Fibroblast of lung (primary cell): ENCODE data around the gene NUDT4. TPM values are rescaled to one million over a fixed set of nuclear protein-coding genes. Genes with fewer than 3 reads are reported as not detected.

Experiments
- DNase-seq, 2 donors: peaks; one replicate each; pipeline versions ENCODE4 v3.0.0 to v3.0.0-alpha.2; 2010; ENCODE audit warnings: low read depth in 2 of 2
- H2AFZ ChIP-seq: 2 replicates; pipeline ENCODE4 v1.5.1; 2012; ENCODE audit warnings: low read length, control low read depth, inconsistent platforms
- H3K27ac ChIP-seq: 2 replicates; pipeline ENCODE4 v1.5.1; 2011; ENCODE audit warnings: low read length, control low read depth; ENCODE audit not compliant: insufficient read depth
- H3K27me3 ChIP-seq: 2 replicates; pipeline ENCODE4 v1.5.1; 2011; ENCODE audit warnings: mild to moderate bottlenecking, low read length; ENCODE audit not compliant: control insufficient read depth, insufficient read depth
- H3K36me3 ChIP-seq: 2 replicates; pipeline ENCODE4 v1.5.1; 2011; ENCODE audit warnings: low read length; ENCODE audit not compliant: control insufficient read depth, insufficient read depth
- H3K4me1 ChIP-seq: 2 replicates; pipeline ENCODE4 v1.5.1; 2011; ENCODE audit warnings: low read length; ENCODE audit not compliant: control insufficient read depth, insufficient read depth; ENCODE audit errors: extremely low read depth
- H3K4me2 ChIP-seq: 2 replicates; pipeline ENCODE4 v1.5.1; 2011; ENCODE audit warnings: low read length, control low read depth; ENCODE audit not compliant: insufficient read depth; ENCODE audit errors: extremely low read depth
- H3K4me3 ChIP-seq, 4 experiments: fragments of 200-600 bp in 1 of 4; sonication (generic) in 1 of 4; replicated peaks in 1 of 4; 2 replicates each; pipeline ENCODE4 v1.5.1; 2011 to 2016; ENCODE audit warnings: low read length in 4 of 4, low read depth in 3 of 4, mild to moderate bottlenecking in 3 of 4, control low read depth in 2 of 4, inconsistent platforms in 1 of 4, mixed read lengths in 1 of 4; ENCODE audit not compliant: insufficient read depth in 1 of 4; ENCODE audit errors: control extremely low read depth in 1 of 4
- H3K79me2 ChIP-seq: 2 replicates; pipeline ENCODE4 v1.5.1; 2012; ENCODE audit warnings: mild to moderate bottlenecking, low read length, inconsistent platforms; ENCODE audit not compliant: control insufficient read depth, insufficient read depth
- H3K9ac ChIP-seq: 2 replicates; pipeline ENCODE4 v1.5.1; 2011; ENCODE audit warnings: mild to moderate bottlenecking, low read length, control low read depth; ENCODE audit not compliant: insufficient read depth
- H3K9me3 ChIP-seq: 2 replicates; pipeline ENCODE4 v1.5.1; 2012; ENCODE audit warnings: low read depth, low read length; ENCODE audit not compliant: control insufficient read depth, insufficient read depth
- H4K20me1 ChIP-seq: 2 replicates; pipeline ENCODE4 v1.5.1; 2011; ENCODE audit warnings: low read length; ENCODE audit not compliant: control insufficient read depth, insufficient read depth; ENCODE audit errors: extremely low read depth
- EZH2 ChIP-seq: IDR thresholded peaks from 2 replicates; pipeline ENCODE4 v1.5.1; 2012; ENCODE audit warnings: low read length, control low read depth, mild to moderate bottlenecking; ENCODE audit errors: missing control alignments
- polyA plus RNA-seq, 2 donors: library from polyadenylated mRNA; depleted of rRNA in 1 of 2; stranded (reverse) in 1 of 2; unstranded in 1 of 2; fragments of >200 nt; gene quantifications; 2 replicates each; pipeline ENCODE4 v1.2.1, GENCODE V29; 2011 to 2012; ENCODE audit warnings: missing spikeins in 1 of 2
- total RNA-seq: library from RNA; depleted of rRNA; stranded (reverse); fragments of >200 nt; gene quantifications from 2 replicates; pipeline ENCODE4 v1.2.1, GENCODE V29; 2014
- TF ChIP-seq, protein P1 (sequence below), 2 donors: IDR thresholded peaks in 1 of 2; conservative IDR thresholded peaks in 1 of 2; 1 replicate in 1 of 2; 2 replicates in 1 of 2; pipeline ENCODE4 v1.5.1; 2011 to 2012; ENCODE audit warnings: low read length in 2 of 2, control low read depth in 1 of 2, inconsistent platforms in 1 of 2, low read depth in 1 of 2, mild to moderate bottlenecking in 1 of 2

The NUDT4 gene
- total and polyA plus RNA-seq, 2 donors (not counting 1 experiment from before 2014, with no cell fraction given): 56.6 to 73.5 TPM

DNA sequence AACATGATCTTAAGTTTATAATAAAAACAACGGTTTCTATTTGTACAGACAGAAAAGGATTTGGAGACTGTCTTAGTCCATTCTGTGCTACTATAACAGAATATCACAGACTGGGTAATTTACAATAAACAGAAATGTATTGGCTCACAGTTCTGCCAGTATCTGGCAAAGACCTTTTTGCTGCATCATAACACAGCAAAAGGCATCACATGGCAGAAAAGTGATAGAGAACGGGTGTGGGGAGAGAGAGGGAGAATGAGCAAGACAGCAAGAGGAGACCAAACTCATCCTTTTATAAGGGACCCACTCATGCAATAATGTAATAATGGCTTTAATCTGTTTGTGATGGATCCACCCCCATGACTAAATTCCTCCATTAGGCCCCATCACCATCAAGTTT, 17.0 kb upstream of the NUDT4 start:
- DNase-seq: no peak

DNA sequence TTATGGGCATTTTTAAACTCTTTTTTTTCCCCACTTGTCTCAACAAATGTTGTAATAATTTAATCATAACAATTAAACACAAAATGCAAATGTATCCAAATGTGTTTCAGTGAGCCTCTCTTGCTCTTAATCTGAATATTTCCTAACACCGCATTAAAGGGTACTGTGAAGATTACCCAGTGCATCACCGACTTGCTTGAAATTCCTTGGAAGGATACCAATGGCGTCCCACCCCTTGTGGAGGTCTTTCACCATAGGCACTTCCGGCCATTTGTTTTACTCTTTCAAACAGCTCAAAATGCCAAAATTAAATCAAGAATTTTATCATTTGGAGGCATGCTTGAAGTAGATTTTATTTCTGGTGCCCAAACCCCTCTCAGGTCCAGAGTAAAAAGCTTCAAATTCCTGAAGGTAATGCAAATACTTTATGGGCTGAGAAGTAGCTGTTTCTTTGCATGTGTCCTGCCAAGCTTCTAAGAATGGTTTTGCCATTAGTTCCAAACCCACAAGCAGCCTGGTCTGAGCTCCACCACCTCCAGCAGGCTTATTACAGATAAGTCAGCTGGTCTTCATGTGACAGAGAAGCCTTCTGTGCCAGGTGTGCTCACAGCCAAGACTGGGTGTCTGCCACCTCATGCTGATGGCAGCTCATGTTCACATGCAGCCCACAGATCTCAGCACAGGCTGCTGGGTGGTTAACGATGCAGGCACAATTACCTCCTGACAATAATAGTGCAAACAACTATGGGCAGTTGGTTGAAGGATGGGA, 16.4 kb upstream of the NUDT4 start:
- H3K4me3 ChIP-seq: no peak overlapping the region
- no peaks in the 10 kb centered on the region for H3K79me2 ChIP-seq
- no peak overlapping the region for H3K4me2 ChIP-seq
- H3K27me3 ChIP-seq: no peaks in the 10 kb centered on the region
- H3K9ac ChIP-seq: no peak overlapping the region
- no peaks in the 10 kb centered on the region for H4K20me1 ChIP-seq
- H3K9me3 ChIP-seq: no peaks in the 10 kb centered on the region
- no peak for TF ChIP-seq EZH2
- TF ChIP-seq, protein P1, sequence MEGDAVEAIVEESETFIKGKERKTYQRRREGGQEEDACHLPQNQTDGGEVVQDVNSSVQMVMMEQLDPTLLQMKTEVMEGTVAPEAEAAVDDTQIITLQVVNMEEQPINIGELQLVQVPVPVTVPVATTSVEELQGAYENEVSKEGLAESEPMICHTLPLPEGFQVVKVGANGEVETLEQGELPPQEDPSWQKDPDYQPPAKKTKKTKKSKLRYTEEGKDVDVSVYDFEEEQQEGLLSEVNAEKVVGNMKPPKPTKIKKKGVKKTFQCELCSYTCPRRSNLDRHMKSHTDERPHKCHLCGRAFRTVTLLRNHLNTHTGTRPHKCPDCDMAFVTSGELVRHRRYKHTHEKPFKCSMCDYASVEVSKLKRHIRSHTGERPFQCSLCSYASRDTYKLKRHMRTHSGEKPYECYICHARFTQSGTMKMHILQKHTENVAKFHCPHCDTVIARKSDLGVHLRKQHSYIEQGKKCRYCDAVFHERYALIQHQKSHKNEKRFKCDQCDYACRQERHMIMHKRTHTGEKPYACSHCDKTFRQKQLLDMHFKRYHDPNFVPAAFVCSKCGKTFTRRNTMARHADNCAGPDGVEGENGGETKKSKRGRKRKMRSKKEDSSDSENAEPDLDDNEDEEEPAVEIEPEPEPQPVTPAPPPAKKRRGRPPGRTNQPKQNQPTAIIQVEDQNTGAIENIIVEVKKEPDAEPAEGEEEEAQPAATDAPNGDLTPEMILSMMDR (conservative IDR thresholded peaks at IDR 0.05 in 1 of 2, IDR thresholded peaks at IDR 0.05 in 1 of 2; ENCODE audit: low read depth in 1 of 2, low read length in 2 of 2): no peak
- no peak overlapping the region for H3K27ac ChIP-seq
- DNase-seq: peak in 1 of 2 donors; percentile 92
- no peak overlapping the region for H2AFZ ChIP-seq
- H3K36me3 ChIP-seq: no peaks in the 10 kb centered on the region
- no peaks in the 10 kb centered on the region for H3K4me1 ChIP-seq

More for the DNA sequence above, 17.0 kb upstream of the NUDT4 start:
- Histone ChIP-seq H3K27me3 (no peaks in the 10 kb centered on the region), H2AFZ (no peak overlapping the region), H3K4me2 (no peak overlapping the region), H3K9ac (no peak overlapping the region), H3K4me1 (no peaks in the 10 kb centered on the region), H3K36me3 (no peaks in the 10 kb centered on the region), H3K9me3 (no peaks in the 10 kb centered on the region), H3K4me3 (no peak overlapping the region), H3K27ac (no peak overlapping the region), H4K20me1 (no peaks in the 10 kb centered on the region), H3K79me2 (no peaks in the 10 kb centered on the region)
- TF ChIP-seq, protein P1 (conservative IDR thresholded peaks at IDR 0.05 in 1 of 2, IDR thresholded peaks at IDR 0.05 in 1 of 2; ENCODE audit: low read depth in 1 of 2, low read length in 2 of 2): no peak
- TF ChIP-seq EZH2: no peak

DNA sequence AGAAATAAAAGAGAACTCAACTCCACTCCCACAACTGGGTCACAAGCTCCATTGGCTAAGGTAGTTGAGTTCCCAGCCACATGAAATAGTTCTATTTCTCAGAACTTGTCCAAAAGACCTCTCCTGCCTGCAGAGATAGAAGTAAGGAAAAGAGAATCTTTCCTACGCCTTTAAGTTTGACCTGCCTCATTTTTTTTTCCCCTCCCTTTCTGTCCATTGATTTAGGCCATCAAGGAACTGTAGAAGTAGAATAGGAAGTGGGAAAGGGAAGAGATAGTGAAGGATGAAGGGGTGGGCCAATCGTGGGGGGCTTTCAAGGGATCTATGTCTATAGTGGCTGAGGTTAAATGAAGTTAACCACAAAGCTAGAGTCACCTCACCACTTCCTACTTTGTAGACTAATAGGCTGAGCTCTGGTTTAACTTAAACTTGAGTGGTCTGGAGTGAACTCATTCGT, 13.9 kb upstream of the NUDT4 start:
- Histone ChIP-seq H3K9me3 (no peaks in the 10 kb centered on the region), H3K79me2 (no peaks in the 10 kb centered on the region), H4K20me1 (no peaks in the 10 kb centered on the region), H3K4me2 (no peak overlapping the region), H3K36me3 (no peaks in the 10 kb centered on the region), H3K27me3 (no peaks in the 10 kb centered on the region), H3K27ac (no peak overlapping the region), H3K4me3 (no peak overlapping the region), H3K9ac (no peak overlapping the region), H3K4me1 (no peaks in the 10 kb centered on the region), H2AFZ (no peak overlapping the region)
- TF ChIP-seq, protein P1 (conservative IDR thresholded peaks at IDR 0.05 in 1 of 2, IDR thresholded peaks at IDR 0.05 in 1 of 2; ENCODE audit: low read depth in 1 of 2, low read length in 2 of 2): no peak
- no peak for TF ChIP-seq EZH2
- DNase-seq: peak in 1 of 2 donors; percentile 16
